Mesothelial cell of epicardium (in vitro differentiated cells): ENCODE results near the gene PISD. TPM values are rescaled to one million over a fixed set of nuclear protein-coding genes. Genes with fewer than 3 reads are reported as not detected.

Source experiments
- DNase-seq, 2 experiments: peaks; one replicate each; pipeline ENCODE4 v3.0.0; 2021; ENCODE audit warnings: low spot score in 2 of 2; ENCODE audit not compliant: unreplicated experiment in 2 of 2
- H3K27ac Mint-ChIP-seq: 2 replicates; pipeline ENCODE4 v1.8.0; 2021; ENCODE audit warnings: mixed read lengths
- H3K27me3 Mint-ChIP-seq: 2 replicates; pipeline ENCODE4 v1.8.0; 2021; ENCODE audit warnings: low read depth, mixed read lengths
- H3K36me3 Mint-ChIP-seq: 2 replicates; pipeline ENCODE4 v1.8.0; 2021; ENCODE audit warnings: mixed read lengths
- H3K4me1 Mint-ChIP-seq: 2 replicates; pipeline ENCODE4 v1.8.0; 2021; ENCODE audit warnings: mixed read lengths
- H3K4me3 Mint-ChIP-seq: 2 replicates; pipeline ENCODE4 v1.8.0; 2021; ENCODE audit warnings: mild to moderate bottlenecking, moderate library complexity, mixed read lengths
- H3K9me3 Mint-ChIP-seq: 2 replicates; pipeline ENCODE4 v1.8.0; 2021; ENCODE audit warnings: mixed read lengths
- CTCF ChIP-seq: fragments of 200-600 bp; sonication (generic); IDR thresholded peaks from one replicate; pipeline ENCODE4 v1.5.0; 2021; ENCODE audit warnings: antibody characterized with exemption; ENCODE audit not compliant: unreplicated experiment
- total RNA-seq: library from RNA; stranded (reverse); gene quantifications from 3 replicates; pipeline ENCODE4 v1.2.1, GENCODE V29; 2021

Gene PISD
- total RNA-seq, 1 donor from 2014 or later, result 40.4 TPM

GRCh38 chr22:31691408-31691807 is 29.4 kb upstream of the PISD start:
- H3K27me3 Mint-ChIP-seq, result no peaks in the 10 kb centered on the region
- DNase-seq, result no peak
- TF ChIP-seq CTCF, result no peak
- no peaks in the 10 kb centered on the region for H3K9me3 Mint-ChIP-seq
- H3K4me1 Mint-ChIP-seq, result no peaks in the 10 kb centered on the region
- peaks cover 47% of the 10 kb centered on the region for H3K36me3 Mint-ChIP-seq
- no peak overlapping the region for H3K27ac Mint-ChIP-seq
- H3K4me3 Mint-ChIP-seq, result no peak overlapping the region

- Mint-ChIP-seq H3K9me3 (no peaks in the 10 kb centered on the region), H3K4me1 (no peaks in the 10 kb centered on the region), H3K27ac (no peak overlapping the region), H3K27me3 (no peaks in the 10 kb centered on the region), H3K4me3 (no peak overlapping the region), H3K36me3 (peaks cover 31% of the 10 kb centered on the region)
- DNase-seq, result no peak
- no peak for TF ChIP-seq CTCF
These were observed 21.4 kb upstream of the PISD start for GRCh38 chr22:31683181-31684105.

- TF ChIP-seq CTCF, result no peak
- peaks cover 26% of the 10 kb centered on the region for H3K36me3 Mint-ChIP-seq
- no peak overlapping the region for H3K27ac Mint-ChIP-seq
- no peak for DNase-seq
- H3K27me3 Mint-ChIP-seq, result no peaks in the 10 kb centered on the region
- H3K4me1 Mint-ChIP-seq, result no peaks in the 10 kb centered on the region
- no peaks in the 10 kb centered on the region for H3K9me3 Mint-ChIP-seq
- no peak overlapping the region for H3K4me3 Mint-ChIP-seq
These were observed 20.7 kb upstream of the PISD start for GRCh38 chr22:31682751-31683150.

- no peak for TF ChIP-seq CTCF
- H3K36me3 Mint-ChIP-seq, result peaks cover 22% of the 10 kb centered on the region
- no peak for DNase-seq
- no peak overlapping the region for H3K4me3 Mint-ChIP-seq
- H3K27ac Mint-ChIP-seq, result peak overlapping the region; percentile 51
- H3K9me3 Mint-ChIP-seq, result no peaks in the 10 kb centered on the region
- H3K4me1 Mint-ChIP-seq, result peaks cover 2% of the 10 kb centered on the region
- no peaks in the 10 kb centered on the region for H3K27me3 Mint-ChIP-seq
These were observed 19.6 kb upstream of the PISD start for GRCh38 chr22:31681349-31682345.

GRCh38 chr22:31680861-31681341 is 18.9 kb upstream of the PISD start:
- H3K27ac Mint-ChIP-seq, result peak overlapping the region; percentile 51
- no peak for DNase-seq
- H3K4me1 Mint-ChIP-seq, result peaks cover 2% of the 10 kb centered on the region
- H3K27me3 Mint-ChIP-seq, result no peaks in the 10 kb centered on the region
- H3K9me3 Mint-ChIP-seq, result no peaks in the 10 kb centered on the region
- peaks cover 20% of the 10 kb centered on the region for H3K36me3 Mint-ChIP-seq
- H3K4me3 Mint-ChIP-seq, result no peak overlapping the region
- TF ChIP-seq CTCF, result no peak
